ENCODE measurements around the gene PAPOLB.

PAPOLB gene

DNA sequence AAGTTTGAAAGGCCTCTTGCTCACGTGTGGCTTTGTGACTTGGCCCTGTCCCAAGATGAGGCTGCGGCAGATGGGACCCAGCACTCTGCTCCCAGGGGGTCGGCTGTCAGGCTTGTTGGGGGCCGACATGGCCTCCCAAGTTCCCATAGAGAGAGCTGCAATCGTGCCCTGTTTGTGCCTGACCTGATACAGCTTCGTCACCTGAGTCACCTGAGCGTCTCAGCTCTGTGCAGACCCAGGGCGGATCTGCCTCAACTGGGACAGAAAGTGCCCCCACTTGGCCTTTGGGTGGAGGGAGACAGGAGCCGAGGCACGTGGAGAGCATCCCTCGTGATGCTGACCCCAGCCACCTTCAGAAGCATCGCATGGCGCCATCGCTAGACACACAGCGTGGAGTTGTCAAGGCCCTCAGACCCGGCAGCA lies 21.7 kb downstream of the PAPOLB start:
- no peak for DNase-seq

- no peak for DNase-seq
These were observed 23.1 kb downstream of the PAPOLB start for GRCh38 chr7:4838626-4839334.

DNA sequence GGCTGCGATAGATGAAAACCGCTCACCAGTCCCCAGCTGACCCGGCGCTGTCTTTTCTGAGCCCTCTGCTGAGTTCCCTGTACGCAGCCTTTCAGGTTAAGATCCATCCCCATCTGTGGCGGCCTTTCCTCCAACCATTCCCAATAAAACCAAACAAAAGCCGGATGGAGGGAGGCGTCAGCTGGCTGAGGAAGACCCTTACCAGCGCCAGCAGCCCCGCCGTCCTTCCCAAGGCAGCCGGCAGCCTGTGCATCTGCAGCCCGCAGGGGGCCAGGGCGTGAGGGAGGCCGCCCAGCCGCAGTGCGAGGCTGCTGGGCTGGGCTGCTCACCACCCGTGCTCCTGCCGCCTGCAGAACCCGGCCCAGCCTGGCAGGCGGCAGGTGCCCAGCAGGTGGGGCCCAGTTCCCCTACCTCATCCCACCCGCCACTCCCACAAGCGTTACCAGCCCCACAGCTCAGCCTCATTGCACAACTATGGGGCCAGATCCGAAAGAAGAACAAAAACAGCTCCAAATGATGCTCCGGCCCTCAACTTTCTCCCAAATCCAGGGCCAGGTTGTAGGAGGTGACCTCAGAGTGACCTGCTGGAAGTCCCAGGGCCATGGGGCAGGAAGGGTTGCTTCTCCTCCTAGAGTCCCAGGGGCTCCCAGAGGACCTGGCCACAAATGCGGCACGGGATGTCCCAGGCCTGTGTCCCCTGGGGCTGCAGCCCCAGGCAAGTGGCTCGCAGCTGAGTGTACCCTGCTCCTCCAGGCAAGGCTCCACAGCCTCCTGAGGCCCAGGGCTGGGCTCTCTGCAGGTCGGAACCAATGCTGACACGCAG lies 23.8 kb downstream of the PAPOLB start:
- DNase-seq: no peak

DNA sequence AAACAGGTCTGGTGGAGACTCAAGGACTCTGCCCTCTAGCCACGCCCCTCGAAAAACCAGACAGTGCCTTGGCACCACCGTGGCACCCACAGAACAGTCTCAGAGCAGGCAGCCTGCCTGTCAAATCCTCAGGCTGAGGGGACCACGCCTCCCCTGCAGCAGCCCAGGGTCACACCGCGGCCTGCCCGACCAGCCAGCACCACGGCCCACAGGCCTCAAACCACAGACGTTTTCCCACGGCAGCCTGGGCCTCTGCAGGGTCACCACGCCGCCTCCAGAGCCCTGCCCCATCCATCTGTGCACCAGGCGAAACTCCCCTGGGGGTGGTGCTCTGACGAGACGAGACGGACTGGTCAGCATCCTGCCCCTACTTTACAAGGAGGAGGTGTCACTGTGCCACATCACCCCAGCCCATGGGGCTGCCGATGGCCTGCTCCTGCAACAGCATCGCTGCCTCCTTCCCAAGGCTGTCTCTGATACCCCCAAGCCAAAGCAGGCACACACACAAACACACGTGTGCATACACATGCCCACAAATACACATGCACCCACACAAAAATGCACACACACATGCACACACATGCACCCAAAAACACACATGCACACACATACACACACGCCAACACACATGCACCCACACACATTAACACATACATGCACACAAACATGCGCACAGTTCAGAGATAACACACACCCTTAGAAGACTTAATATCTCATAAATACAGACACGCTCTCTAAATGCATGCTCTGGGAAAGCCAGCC lies 24.6 kb downstream of the PAPOLB start:
- no peak for DNase-seq

DNA sequence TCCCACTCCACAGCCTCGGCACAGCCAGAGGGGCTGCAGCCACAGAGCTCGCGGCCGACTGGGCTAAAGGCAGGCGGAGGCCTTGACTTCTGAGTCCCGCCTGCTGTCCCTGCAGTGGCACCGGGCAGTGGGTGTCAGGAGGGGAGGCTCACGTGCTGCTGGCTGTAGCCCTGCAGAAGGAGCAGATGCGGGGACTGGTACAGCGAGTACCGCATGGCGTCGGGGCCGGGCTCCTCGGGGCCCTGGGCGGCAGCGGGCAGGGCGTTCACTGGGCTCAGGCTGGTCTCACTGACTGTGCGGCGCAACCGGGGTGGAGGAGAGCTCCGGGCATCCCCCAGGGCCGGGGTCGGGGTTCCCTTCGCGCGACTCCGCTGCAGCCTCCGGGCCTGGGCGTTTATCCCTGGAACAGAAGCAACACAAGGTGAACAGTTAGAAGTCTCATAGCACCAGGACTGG lies 25.6 kb downstream of the PAPOLB start:
- no peak for DNase-seq

- no peak for DNase-seq
These were observed 26.2 kb downstream of the PAPOLB start for GRCh38 chr7:4835398-4836205.

GRCh38 chr7:4834601-4835397 lies 27.0 kb downstream of the PAPOLB start:
- DNase-seq: no peak

GRCh38 chr7:4833691-4834600 lies 27.9 kb downstream of the PAPOLB start:
- DNase-seq: no peak

- no peak for DNase-seq
These were observed 28.7 kb downstream of the PAPOLB start for GRCh38 chr7:4833176-4833575.

- no peak for DNase-seq
These were observed 29.1 kb downstream of the PAPOLB start for GRCh38 chr7:4832711-4833110.

- no peak for DNase-seq
These were observed 29.9 kb downstream of the PAPOLB start for GRCh38 chr7:4831723-4832495.

- no peak for DNase-seq
These were observed 31.7 kb downstream of the PAPOLB start for GRCh38 chr7:4830176-4830575.

- no peak for DNase-seq
These were observed 33.0 kb downstream of the PAPOLB start for GRCh38 chr7:4828720-4829383.

DNA sequence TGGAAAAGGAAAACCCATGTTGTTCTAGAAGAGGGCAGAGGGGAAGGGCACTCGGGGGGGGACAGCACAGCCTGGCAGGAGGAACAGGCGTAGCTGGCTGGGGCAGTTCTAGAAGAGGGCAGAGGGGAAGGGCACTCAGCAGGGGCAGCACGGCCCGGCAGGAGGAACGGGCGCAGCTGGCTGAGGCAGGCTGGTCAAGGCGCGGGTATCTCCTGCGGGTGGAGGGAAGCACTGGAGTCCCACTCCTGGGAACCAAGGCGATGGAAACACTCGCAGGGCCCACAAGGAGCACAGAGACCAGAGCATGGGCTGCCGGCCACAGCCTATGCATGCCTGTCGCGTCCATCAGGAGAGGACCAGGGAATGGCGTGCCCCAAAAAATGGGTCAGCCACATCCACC lies 36.7 kb downstream of the PAPOLB start:
- no peak for DNase-seq

- no peak for DNase-seq
These were observed 37.6 kb downstream of the PAPOLB start for GRCh38 chr7:4824120-4824775.

- DNase-seq: no peak
These were observed 38.2 kb downstream of the PAPOLB start for GRCh38 chr7:4823441-4824119.

GRCh38 chr7:4822677-4823076 lies 39.2 kb downstream of the PAPOLB start:
- DNase-seq: no peak

DNA sequence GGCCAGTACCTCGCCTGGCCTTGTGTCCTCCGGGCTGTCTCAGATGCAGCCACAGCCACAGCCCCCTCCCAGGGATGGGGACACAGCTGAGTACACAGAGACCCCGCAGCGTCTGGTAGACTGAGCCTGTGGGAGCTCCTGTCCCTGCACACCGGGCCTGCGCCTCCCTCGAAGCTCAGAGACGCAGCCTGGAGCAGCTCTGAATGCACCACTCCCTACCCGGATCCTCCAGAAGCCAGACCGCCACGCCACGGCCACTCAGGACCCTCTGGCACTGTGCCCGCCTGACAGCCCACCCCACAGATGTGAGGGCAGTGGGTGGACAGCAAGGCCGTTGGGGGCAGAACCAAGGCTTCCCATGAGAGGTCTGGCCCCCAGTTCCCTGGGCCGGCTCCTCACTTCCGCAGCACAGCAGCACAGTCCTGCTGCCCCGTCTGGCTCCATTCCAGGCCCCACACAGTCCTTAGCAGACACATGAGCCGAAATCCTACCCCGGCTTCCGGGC lies 40.8 kb downstream of the PAPOLB start:
- DNase-seq: no peak
